Activated T-cell treated with anti-CD3 and anti-CD28 coated beads for 4 hours (primary cell): Measurements from ENCODE around the gene CUBN.

Source experiments
- DNase-seq: peaks from one replicate; pipeline ENCODE4 v3.0.0-alpha.2; 2020

The CUBN gene

DNA sequence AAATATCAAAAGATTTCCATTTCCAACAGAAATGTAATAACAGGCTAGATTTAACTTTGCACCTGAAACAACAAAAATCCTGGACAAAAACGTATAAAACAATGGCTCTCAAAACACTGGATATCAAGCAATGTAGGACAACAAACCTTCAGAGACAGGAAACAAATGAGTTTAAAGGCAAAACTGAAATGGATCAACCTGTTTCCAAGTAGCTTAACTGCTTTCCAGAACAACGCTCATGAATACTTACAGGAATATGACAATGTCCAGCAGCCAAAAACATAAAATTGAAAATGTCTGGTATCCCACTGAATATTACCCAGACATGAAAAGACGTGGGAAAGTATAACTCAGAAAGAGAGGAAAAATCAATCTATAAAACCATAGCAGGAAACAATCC is 62.8 kb downstream of the CUBN start:
- no peak for DNase-seq

GRCh38 chr10:17066000-17066399 is 63.6 kb downstream of the CUBN start:
- DNase-seq: no peak

DNA sequence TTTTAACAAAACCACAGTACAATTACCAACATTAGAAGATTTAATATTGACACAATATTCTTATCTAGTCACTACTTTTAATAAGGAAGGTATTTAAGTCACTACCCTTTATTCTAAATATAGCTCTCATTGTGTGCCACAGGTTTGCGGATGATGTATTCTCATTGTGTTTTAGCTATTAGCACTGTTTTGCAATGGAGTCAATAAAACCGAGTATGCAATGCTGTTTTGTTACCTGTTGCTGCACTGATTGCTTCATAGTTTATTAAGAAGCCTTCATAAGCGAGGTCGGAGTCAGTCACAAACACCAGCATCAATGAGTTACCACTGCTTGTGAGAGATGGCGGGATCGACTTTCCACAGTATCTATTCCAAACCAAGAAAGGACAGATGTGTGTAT is 64.3 kb downstream of the CUBN start:
- no peak for DNase-seq

DNA sequence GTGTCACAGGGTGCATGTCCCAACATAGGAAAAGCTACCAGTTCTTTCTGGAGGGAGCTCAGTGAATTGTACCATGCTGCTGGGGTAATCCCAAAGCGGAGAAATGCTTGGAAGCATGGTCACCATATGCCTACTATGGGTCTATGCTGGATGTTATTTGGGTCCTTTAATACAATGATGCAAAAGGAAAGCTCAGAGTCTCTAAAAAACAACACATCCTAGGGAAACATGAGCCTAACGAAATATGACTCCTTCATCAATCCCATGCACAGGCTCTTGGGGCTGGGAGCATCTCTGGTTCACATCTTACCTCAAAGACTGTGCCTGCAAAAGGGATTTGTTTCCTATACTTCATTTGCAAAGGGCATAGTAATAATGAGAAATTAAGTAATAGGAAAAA is 65.2 kb downstream of the CUBN start:
- DNase-seq: no peak

DNA sequence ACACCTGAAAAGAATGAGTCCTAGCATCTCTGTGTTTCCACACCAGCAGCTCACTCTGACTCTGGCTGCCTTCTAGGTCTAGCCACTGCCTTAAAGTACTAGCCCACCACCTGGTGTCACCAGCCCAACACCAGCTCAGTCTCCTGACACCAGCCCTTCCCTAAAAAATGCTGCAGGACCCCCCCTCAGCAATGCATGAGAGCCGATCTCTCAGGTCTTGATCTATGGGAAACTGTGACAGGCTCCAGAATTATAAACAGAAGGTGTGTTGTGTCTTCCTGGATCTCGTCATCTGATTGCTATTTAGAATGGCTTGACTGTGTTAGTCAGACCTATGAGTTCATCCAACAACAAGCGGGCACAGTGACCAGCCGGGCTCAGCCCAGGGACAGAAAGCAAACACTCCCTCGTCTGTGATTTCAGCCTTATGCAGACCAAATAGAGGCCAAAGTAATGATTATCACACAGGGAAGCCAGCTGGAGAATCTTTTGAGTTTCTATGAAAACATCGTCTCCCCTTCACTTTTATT is 66.6 kb downstream of the CUBN start:
- no peak for DNase-seq

DNA sequence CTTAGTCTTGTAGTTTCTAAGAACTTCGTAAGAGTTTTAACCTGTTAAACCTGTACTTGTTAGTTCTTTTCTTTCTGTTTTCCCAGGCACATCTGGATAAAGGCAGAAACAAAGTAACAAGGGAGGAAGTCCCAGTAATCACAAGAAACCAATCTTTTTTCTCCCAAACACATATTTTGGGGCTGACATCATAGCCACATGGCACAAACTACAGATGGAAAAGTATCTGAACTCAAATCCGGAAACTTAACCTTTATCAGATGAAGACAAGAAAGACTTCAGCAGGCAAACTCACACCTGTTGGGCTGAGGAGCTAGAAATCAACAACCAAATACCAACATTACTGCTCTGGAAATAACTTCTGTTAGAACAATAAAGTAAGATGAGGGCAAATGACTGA is 67.1 kb downstream of the CUBN start:
- no peak for DNase-seq

GRCh38 chr10:17062009-17062408 is 67.6 kb downstream of the CUBN start:
- DNase-seq: no peak

GRCh38 chr10:17061418-17061817 is 68.2 kb downstream of the CUBN start:
- no peak for DNase-seq

DNA sequence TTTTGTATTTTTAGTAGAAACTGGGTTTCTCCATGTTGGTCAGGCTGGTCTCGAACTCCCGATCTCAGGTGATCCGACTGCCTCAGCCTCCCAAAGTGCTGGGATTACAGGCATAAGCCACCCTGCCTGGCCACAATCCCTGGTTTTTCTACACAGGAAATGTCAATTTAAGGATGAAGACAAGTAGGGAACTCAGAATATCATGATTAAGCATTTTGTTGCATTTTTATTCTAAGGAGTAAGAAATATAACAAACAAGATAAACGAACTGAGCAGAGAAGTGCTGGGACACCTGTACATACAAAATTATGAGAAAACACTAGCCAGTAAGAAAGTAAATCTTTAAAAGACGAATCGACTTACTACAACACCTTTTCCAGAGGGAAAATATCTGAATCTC is 69.3 kb downstream of the CUBN start:
- DNase-seq: no peak

DNA sequence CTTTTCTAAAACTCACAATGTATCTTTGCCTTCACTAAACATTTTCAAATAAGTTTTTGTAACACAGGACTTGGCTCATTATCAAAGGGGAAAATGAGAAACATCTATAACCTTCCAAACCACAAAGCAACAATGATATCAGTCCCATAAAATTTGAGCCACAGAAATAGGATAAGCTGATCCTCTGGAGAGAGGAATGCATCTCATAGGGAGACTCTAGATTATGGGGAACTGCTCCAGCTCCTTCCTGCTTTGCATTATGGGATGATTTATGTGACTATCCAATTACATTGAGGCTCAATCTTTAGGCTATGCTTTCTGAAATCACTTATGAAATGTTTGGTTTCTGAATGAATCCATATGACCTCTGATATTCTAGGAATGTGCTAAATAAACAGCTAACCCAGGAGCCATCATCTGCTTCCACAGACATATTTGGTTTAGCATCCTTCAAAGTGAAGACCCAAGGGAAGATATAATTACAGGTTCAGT is 70.4 kb downstream of the CUBN start:
- no peak for DNase-seq

- no peak for DNase-seq
Observed at GRCh38 chr10:17058093-17058492, 71.5 kb downstream of the CUBN start.

DNA sequence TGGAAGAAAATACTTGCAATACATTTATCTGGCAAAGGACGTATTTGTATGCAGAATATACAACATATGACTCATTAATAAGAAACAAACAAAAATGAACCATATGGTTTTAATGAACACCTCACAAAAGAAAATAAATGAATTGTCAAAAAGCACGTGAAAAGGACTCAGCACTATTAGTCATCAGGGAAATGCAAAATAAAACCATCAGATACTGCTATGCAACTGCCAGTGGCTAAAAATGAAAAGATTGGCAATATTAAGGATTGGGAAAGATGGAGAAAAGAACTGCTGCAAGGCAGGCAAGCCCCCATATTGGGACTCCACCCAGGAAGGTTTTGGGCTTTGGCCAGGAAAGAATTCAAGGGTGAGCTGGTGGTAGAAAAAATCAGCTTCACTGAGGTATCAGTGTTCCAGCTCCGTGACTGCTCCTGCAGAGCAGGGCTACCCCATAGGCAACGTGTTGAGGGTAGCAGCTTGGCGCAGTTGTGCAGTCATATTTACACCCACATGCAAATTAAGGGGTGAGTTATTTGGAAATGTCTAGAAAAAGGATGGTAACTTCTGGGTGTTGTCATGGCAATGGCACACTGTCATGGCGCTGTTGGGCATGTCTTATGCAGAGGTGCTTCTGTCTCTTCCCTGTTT is 72.7 kb downstream of the CUBN start:
- no peak for DNase-seq

GRCh38 chr10:17053513-17053912 is 76.1 kb downstream of the CUBN start:
- DNase-seq: no peak

DNA sequence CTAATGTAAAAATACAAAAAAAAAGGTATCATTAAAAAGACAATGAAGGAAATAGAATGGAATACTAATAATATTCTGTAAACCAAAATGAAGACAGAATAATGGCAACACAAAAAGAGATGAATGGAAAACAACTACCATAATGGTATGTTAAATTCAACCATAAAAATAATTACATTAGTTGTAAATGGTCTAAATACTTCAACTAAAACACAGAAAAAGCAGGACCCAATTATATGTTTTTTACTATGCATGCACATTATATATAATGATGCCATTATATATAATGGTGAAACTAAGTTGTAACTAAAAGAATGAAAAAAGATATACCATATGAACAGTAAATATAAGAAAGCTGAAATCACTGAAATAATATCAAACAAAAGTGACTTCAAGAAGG is 76.5 kb downstream of the CUBN start:
- DNase-seq: no peak

GRCh38 chr10:17051851-17052250 is 77.8 kb downstream of the CUBN start:
- no peak for DNase-seq

- no peak for DNase-seq
Observed at GRCh38 chr10:17049195-17049594, 80.4 kb downstream of the CUBN start.

DNA sequence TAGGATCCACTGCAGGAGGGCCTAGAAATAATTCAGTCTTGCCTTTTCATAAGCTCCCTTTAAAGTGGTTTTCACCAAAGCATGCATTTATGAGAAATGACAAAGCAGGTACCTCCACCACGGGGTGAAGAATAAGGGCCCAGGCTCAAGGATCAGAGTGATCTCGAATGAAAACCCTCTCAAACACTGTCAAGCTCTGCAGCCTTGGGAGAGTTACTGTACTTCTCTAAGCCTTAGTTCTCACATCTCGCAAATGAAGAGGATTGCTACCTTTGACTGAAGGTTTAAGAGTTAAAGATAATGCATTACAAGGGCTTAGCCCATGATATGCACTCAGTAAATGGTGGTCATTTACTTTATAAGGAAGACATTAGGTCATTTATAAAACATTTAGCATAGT is 81.7 kb downstream of the CUBN start:
- no peak for DNase-seq

- DNase-seq: no peak
Observed at GRCh38 chr10:17046989-17047388, 82.6 kb downstream of the CUBN start.

DNA sequence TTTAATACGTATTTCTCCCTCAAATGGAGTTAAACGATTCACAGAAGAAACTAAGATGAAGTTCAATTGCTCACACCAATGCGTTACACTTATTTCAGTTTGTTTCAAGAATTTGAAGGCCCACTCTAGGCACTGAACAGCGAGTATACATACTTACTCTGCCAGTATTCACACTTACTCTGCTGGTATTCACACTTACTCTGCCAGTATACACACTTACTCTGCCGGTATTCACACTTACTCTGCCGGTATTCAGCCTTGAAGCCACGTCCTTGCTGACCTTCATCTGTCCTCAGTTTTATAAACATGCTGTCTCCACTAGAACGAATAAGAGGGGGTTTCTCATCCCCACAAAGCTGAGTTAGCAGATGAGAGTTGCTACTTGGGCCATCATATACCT is 86.0 kb downstream of the CUBN start:
- DNase-seq: no peak

GRCh38 chr10:17041626-17042520 is 87.7 kb downstream of the CUBN start:
- DNase-seq: no peak

DNA sequence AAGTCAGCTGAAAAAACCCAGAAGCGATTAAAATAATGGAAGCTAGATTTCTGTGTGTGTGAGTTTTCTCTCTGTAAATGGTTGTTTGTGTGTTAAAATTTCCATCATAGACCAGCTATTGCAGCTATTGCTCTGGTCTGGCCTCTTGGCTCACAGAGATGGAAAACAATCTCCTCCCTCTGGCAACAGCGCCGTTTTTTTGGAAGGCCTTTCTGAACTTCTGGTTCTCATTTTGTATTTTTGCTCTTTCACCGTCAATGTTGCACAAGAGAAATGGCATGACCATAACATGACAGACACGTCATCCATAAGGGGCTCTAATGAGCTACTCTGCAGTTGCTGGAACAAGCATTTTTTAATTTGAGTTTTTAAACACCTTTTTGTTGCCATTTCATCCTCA is 91.0 kb downstream of the CUBN start:
- no peak for DNase-seq

GRCh38 chr10:17037910-17038309 is 91.7 kb downstream of the CUBN start:
- no peak for DNase-seq

DNA sequence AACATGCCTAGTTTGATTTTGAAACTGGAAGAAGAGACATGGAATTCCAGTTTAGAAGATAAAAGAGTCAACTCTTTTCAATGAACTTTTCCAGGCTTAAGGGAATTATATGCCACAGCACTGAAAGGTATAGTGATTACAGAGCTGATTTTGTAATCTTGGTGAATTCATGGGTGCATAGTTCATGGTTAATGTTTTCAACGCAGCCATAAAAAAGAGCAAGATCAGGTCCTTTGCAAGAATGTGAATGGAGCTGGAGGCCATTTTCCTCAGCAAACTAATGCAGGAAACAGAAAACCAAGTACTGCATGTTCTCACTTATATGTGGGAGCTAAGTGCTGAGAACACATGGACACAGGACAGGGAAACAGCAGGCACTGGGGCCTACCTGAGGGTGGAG is 94.2 kb downstream of the CUBN start:
- DNase-seq: no peak
